ENCODE results near the gene ALCAM.

The ALCAM gene

GRCh38 chr3:105328338-105328730 lies 38.4 kb upstream of the ALCAM start:
- TF ChIP-seq CTCF (conservative IDR thresholded peaks at IDR 0.05; ENCODE audit: low read depth, low read length) = no peak
- DNase-seq (ENCODE audit: low read depth) = no peak
- H3K4me3 ChIP-seq (ENCODE audit: low read length) = no peak overlapping the region

GRCh38 chr3:105332961-105333360 lies 33.7 kb upstream of the ALCAM start:
- DNase-seq (ENCODE audit: low read depth) = no peak
- TF ChIP-seq CTCF (conservative IDR thresholded peaks at IDR 0.05; ENCODE audit: low read depth, low read length) = no peak
- H3K4me3 ChIP-seq (ENCODE audit: low read length) = no peak overlapping the region

GRCh38 chr3:105334138-105334882 lies 32.4 kb upstream of the ALCAM start:
- TF ChIP-seq CTCF (conservative IDR thresholded peaks at IDR 0.05; ENCODE audit: low read depth, low read length) = no peak
- no peak for DNase-seq (ENCODE audit: low read depth)
- H3K4me3 ChIP-seq (ENCODE audit: low read length) = no peak overlapping the region

GRCh38 chr3:105339946-105340345 lies 26.8 kb upstream of the ALCAM start:
- no peak overlapping the region for H3K4me3 ChIP-seq (ENCODE audit: low read length)
- no peak for DNase-seq (ENCODE audit: low read depth)
- no peak for TF ChIP-seq CTCF (conservative IDR thresholded peaks at IDR 0.05; ENCODE audit: low read depth, low read length)

GRCh38 chr3:105343991-105344390 lies 22.7 kb upstream of the ALCAM start:
- DNase-seq (ENCODE audit: low read depth) = no peak
- no peak for TF ChIP-seq CTCF (conservative IDR thresholded peaks at IDR 0.05; ENCODE audit: low read depth, low read length)
- no peak overlapping the region for H3K4me3 ChIP-seq (ENCODE audit: low read length)

GRCh38 chr3:105345156-105345555 lies 21.6 kb upstream of the ALCAM start:
- H3K4me3 ChIP-seq (ENCODE audit: low read length) = no peak overlapping the region
- no peak for DNase-seq (ENCODE audit: low read depth)
- TF ChIP-seq CTCF (conservative IDR thresholded peaks at IDR 0.05; ENCODE audit: low read depth, low read length) = no peak

GRCh38 chr3:105347625-105348302 lies 18.9 kb upstream of the ALCAM start:
- TF ChIP-seq CTCF (conservative IDR thresholded peaks at IDR 0.05; ENCODE audit: low read depth, low read length) = no peak
- no peak overlapping the region for H3K4me3 ChIP-seq (ENCODE audit: low read length)
- DNase-seq (ENCODE audit: low read depth) = no peak

Data from retinal pigment epithelial cell (primary cell).